ENCODE results near the gene LUM.

DNA sequence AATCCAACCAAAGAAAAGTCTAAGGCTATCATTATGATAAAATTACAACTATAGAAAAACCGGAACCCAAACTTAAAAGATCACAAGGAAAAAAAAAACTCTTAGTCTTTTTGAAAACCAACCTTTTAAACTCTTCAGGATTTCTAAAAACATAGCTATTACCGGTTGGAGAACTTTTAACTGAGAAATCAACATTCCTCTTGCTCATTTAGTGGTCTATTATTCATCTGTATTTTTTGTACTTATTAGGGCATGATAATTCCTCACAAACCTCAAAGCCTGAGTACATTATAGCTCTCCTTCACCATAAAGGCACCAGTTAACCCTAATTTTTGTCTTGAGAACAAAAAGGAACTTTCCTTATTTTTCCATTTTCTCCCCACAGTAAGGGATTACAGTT lies 10.4 kb downstream of the LUM start:
- TF ChIP-seq POLR2A (IDR thresholded peaks at IDR 0.05), result no peak
- no peak for TF ChIP-seq CTCF (IDR thresholded peaks at IDR 0.05)
